Thoracic aorta (tissue), 2 donors: ENCODE measurements around the gene UBE2E2. TPM values are rescaled to one million over a fixed set of nuclear protein-coding genes. Genes with fewer than 3 reads are reported as not detected.
"Not testable (repeated sequence)": the region's sequence is repeated elsewhere in the genome, so short reads cannot be mapped to it uniquely, and the experiment has no call there.

ENCODE experiments used
- ATAC-seq: fragments of 150-250 bp; one replicate; pipeline ENCODE4 v1.8.0; 2017; ENCODE audit warnings: low read depth; ENCODE audit not compliant: insufficient number of reproducible peaks, low FRiP score
- DNase-seq: peaks from one replicate; pipeline ENCODE4 v3.0.0-alpha.2; 2020; ENCODE audit warnings: low spot score
- H3K27ac ChIP-seq, 2 donors: fragments of 200-600 bp; sonication (generic); 1 replicate in 1 of 2; 2 replicates in 1 of 2; pipeline ENCODE4 v1.5.1; 2016; ENCODE audit warnings: mild to moderate bottlenecking in 2 of 2, moderate library complexity in 2 of 2
- H3K27me3 ChIP-seq: fragments of 200-600 bp; sonication (generic); replicated peaks from 2 replicates; pipeline ENCODE4 v1.6.0; 2016; ENCODE audit warnings: mild to moderate bottlenecking; ENCODE audit not compliant: insufficient read depth
- H3K36me3 ChIP-seq: fragments of 200-600 bp; sonication (generic); one replicate; pipeline ENCODE4 v1.5.1; 2016
- H3K4me1 ChIP-seq, 2 donors: fragments of 200-600 bp; sonication (generic); 1 replicate in 1 of 2; 2 replicates in 1 of 2; pipeline versions ENCODE4 v1.5.1 to v1.6.0; 2016; ENCODE audit warnings: low read depth in 2 of 2, mild to moderate bottlenecking in 1 of 2; ENCODE audit not compliant: control insufficient read depth in 1 of 2
- H3K4me3 ChIP-seq: fragments of 200-600 bp; sonication (generic); 2 replicates; pipeline ENCODE4 v1.5.1; 2016; ENCODE audit warnings: mild to moderate bottlenecking
- H3K9me3 ChIP-seq: fragments of 200-600 bp; sonication (generic); 2 replicates; pipeline ENCODE4 v1.5.1; 2016
- CTCF ChIP-seq: fragments of 200-600 bp; sonication (generic); IDR thresholded peaks from one replicate; pipeline ENCODE4 v1.5.1; 2019; ENCODE audit warnings: antibody characterized with exemption
- total RNA-seq, 2 donors: library from RNA; depleted of rRNA; stranded (reverse); fragments of >200 nt; gene quantifications; one replicate each; pipeline versions ENCODE4 v1.1.0 to v1.2.3, GENCODE V29; 2016

Gene UBE2E2
- total RNA-seq, 2 donors from 2014 or later = 30.3 to 44.0 TPM

- ATAC-seq = no peak
- no peaks in the 10 kb centered on the region for H3K9me3 ChIP-seq
- H3K27ac ChIP-seq = no peak overlapping the region
- H3K4me1 ChIP-seq = no peaks in the 10 kb centered on the region
- TF ChIP-seq CTCF = no peak
- no peaks in the 10 kb centered on the region for H3K27me3 ChIP-seq
- no peak overlapping the region for H3K4me3 ChIP-seq
- no peak for DNase-seq
- H3K36me3 ChIP-seq = no peaks in the 10 kb centered on the region
Measured at GRCh38 chr3:23175341-23176083, 27.6 kb upstream of the UBE2E2 start.

- not testable (repeated sequence) for DNase-seq, H3K9me3 ChIP-seq, H3K27ac ChIP-seq, H3K4me1 ChIP-seq, H3K27me3 ChIP-seq, H3K4me3 ChIP-seq, H3K36me3 ChIP-seq, ATAC-seq
Measured at GRCh38 chr3:23176839-23177238, 26.3 kb upstream of the UBE2E2 start.

- H3K4me3 ChIP-seq = no peak overlapping the region
- no peaks in the 10 kb centered on the region for H3K4me1 ChIP-seq
- no peaks in the 10 kb centered on the region for H3K27me3 ChIP-seq
- no peaks in the 10 kb centered on the region for H3K9me3 ChIP-seq
- ATAC-seq = no peak
- no peak overlapping the region for H3K27ac ChIP-seq
- no peak for TF ChIP-seq CTCF
- no peak for DNase-seq
- no peaks in the 10 kb centered on the region for H3K36me3 ChIP-seq
Measured at GRCh38 chr3:23182996-23183513, 20.1 kb upstream of the UBE2E2 start.

GRCh38 chr3:23183731-23184130 lies 19.4 kb upstream of the UBE2E2 start:
- ATAC-seq (no peak), DNase-seq (no peak)
- no peaks in the 10 kb centered on the region for H3K36me3 ChIP-seq
- H3K27ac ChIP-seq = no peak overlapping the region
- H3K4me3 ChIP-seq = no peak overlapping the region
- TF ChIP-seq CTCF = peak; percentile 26
- H3K4me1 ChIP-seq = no peaks in the 10 kb centered on the region
- no peaks in the 10 kb centered on the region for H3K27me3 ChIP-seq
- no peaks in the 10 kb centered on the region for H3K9me3 ChIP-seq

- Histone ChIP-seq H3K4me3 (no peak overlapping the region), H3K4me1 (no peaks in the 10 kb centered on the region), H3K9me3 (no peaks in the 10 kb centered on the region), H3K27ac (no peak overlapping the region), H3K36me3 (no peaks in the 10 kb centered on the region), H3K27me3 (no peaks in the 10 kb centered on the region)
- DNase-seq (no peak), ATAC-seq (no peak)
- no peak for TF ChIP-seq CTCF
Measured at GRCh38 chr3:23185861-23186260, 17.3 kb upstream of the UBE2E2 start.
